GM21737 (cell line): ENCODE results near the gene EVX1.

Experiments used
- ATAC-seq: cut with Tn5 transposase; IDR thresholded peaks from one replicate; pipeline ENCODE4 v1.9.1; 2021; ENCODE audit warnings: mild to moderate bottlenecking, moderate library complexity; ENCODE audit not compliant: unreplicated experiment

Gene EVX1

GRCh38 chr7:27242555-27243339 lies at the start of gene EVX1:
Gene EVX1 (plus strand): TSS chr7:27242802. CDS start chr7:27243031, 229 bp downstream.
- ATAC-seq, result no peak

DNA sequence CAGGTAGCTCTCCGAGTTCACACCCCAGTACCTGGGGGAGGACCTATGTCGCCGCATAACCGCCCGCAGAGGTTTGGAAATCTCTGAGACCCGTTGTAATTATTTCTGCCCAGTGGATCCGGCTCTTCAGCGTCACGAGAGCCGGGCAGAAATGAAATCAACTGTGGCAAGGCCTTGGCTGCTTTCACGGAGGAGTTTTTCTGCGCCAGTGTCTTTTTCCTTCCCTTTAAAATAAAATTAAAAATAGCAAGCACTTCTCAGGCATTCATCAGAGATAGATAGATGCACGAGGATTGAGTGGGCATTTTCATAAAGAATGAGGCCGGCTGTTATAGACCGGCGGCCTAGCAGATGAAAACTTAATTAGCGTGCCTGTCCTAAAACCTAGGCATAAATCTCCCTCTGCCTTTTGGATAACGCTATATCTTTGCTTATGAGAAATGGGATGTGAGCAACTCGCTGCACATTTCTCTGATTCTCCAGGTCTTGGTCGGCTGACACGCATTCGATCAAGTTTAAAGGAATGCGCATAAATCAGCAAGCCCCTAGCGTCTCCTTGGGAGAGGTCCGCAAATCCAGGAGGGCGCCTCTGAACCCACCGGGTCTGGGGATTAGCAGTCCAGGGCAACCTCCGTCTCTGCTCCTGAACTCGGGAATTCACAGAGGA lies 49.1 kb upstream of the EVX1 start:
- ATAC-seq, result no peak

GRCh38 chr7:27194002-27194352 lies 48.6 kb upstream of the EVX1 start:
- no peak for ATAC-seq

DNA sequence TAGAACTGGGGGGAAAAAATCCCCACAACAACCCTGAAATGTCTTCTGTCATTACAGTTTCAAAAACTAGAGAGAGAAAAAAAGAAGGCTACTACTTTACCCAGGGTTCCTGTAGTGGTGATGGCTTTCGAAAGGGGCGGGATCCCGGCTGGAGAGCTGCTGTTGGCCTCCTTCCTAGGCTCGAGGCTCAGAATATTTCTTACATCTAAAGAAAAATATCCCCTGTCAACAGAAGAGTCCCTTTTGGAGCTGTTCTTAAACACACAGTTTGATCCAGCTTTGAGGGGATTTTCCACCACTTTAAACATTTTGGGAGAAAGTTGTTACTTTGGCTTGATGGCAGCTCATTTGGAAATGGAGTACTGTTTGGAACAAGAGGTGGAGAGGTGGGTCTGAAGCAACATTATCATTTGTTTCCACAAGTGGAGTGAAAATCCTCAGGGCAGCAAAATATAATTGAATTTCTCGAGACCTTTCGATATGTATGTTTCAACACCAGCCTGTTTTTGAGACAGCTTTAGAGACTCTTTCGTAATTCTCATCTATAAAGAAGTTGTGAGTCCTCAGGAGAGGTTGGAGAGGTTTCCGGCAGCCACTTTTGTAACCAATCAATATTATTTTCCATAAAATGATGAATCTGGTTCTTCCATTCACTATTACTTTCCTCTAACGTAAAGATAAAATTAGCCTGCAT lies 47.8 kb upstream of the EVX1 start:
- no peak for ATAC-seq

DNA sequence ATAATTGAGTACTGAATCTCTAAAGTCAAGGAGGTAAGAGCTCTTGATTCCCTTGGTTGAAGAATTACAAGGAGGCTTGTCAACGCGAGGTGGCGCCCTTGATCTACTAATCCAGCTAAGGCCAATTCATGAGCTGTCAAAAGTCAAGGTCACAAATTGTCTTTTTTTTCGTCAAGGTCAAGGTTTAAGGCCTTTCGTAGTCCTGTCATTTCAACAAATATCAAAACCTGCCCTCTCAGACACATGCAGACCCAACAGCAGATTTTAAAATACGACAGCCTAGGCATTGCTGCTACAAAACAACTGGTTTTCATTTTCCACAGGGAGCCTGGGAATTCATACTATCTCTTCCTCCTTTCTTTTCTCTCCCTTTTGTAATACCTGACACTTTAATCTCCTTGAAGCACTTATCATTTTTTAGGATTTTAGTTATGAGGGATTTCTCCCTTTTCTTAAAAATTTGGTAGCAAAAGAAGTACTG lies 46.3 kb upstream of the EVX1 start:
- ATAC-seq, result no peak

DNA sequence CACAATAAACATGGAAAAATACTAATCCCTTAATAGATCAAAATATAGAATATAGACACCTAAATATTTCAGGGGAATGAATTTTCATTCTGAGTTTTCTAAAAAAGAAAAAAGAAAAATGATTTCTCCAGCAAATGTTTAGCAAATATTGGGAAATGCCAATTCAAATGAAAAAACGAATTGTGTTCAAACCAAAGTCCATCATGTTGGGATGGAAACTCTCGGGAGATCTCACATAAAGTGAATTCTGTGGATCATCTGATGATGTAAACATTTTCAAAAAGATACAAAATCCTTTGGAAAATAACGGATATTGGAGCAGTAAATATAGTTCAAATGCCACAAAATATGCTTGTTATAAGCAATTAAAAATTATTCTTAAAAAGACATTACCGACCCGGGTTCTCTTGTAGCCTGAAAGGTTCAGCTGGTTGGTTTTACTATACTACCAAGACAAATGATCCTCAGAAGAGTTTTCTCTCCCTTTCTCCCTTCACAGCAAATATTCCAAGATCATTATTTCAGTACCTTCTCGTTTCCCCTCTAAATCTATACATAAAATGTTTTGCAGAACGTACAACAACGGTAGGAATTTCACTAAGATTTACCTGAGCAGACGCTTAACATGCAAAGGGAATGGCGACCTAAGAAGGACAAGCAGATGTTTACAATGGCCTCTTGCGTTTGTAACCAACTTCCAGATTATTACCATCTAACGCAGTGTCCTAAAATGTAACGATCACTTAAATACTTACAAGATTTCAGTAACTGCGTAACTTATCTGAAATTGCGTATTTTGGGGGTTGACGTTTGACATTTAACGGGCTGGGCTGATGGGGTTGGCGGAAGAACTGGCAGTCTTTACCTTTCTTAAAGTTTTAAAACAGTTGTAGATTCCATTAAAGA lies 45.2 kb upstream of the EVX1 start:
- no peak for ATAC-seq

GRCh38 chr7:27198138-27198841 lies 44.3 kb upstream of the EVX1 start:
- no peak for ATAC-seq

GRCh38 chr7:27198871-27199801 lies 43.5 kb upstream of the EVX1 start:
- no peak for ATAC-seq

- no peak for ATAC-seq
Measured at GRCh38 chr7:27199849-27200760, 42.5 kb upstream of the EVX1 start, which contains the start of gene HOXA13. Gene HOXA13 (minus strand): TSS chr7:27200091. CDS start chr7:27200077, 14 bp downstream.

- ATAC-seq, result no peak
Measured at GRCh38 chr7:27200761-27201579, 41.6 kb upstream of the EVX1 start.

- ATAC-seq, result no peak
Measured at GRCh38 chr7:27201580-27202017, 41.0 kb upstream of the EVX1 start.

DNA sequence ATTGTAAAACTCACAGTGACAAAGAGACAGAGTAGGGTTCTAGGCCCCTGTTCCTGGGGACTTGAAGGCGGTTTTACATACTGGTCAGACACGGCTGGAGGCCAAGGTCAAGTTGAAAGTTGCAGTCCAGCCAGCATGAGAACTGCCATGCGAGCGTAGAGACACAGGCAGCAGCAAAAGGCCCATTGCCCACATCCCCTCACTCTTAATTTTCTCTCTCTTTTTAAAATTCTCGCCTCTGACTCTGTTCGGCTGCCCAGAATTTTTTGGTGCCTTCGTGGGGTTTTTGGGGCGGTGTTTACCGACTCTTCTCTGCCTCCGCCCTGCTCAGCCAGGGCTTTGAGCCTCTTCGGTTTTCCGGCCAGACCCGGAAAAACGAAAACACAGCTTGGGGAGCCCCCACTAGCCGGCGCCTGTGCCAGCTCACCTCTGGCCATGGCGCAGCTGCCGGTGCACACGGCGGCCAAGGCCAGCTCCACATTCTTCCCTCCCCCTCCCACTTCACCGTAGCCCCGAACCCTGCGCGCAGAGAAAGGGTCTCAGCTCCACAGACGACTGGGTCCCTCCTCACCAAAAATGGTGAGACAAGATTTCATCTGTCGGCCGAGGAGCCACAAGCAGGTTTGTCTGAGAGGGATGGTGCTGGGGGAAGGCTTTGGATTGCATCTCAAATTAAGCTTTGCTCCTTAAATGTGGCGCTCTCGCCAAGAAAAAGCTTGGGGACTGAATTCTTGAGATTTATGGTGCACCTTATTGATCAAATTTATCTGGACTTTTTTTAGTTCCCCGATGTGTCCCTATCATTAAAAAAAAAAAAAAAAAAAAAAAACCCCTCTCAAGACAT lies 40.4 kb upstream of the EVX1 start:
- no peak for ATAC-seq

GRCh38 chr7:27202862-27203134 lies 39.8 kb upstream of the EVX1 start:
- ATAC-seq, result no peak

- ATAC-seq, result no peak
Measured at GRCh38 chr7:27203365-27203953, 39.1 kb upstream of the EVX1 start.

- no peak for ATAC-seq
Measured at GRCh38 chr7:27203964-27204594, 38.5 kb upstream of the EVX1 start.
